HepG2 (cell line): Measurements from ENCODE around the gene LCE1A. TPM values are rescaled to one million over a fixed set of nuclear protein-coding genes. Genes with fewer than 3 reads are reported as not detected.

Experiments
- CREB3 ChIP-seq: sonication (generic); formaldehyde crosslinking; IDR thresholded peaks from 2 replicates; pipeline ENCODE4 v1.5.0; 2020; ENCODE audit warnings: missing genetic modification reagents
- CTCF ChIP-seq: sonication (generic); formaldehyde crosslinking; IDR thresholded peaks from 2 replicates; pipeline ENCODE4 v1.5.0; 2020; ENCODE audit warnings: mild to moderate bottlenecking, missing genetic modification reagents, moderate library complexity
- FOXA1 ChIP-seq, 2 experiments: fragments of 450-650 bp in 1 of 2; sonication (generic) in 1 of 2; formaldehyde crosslinking in 1 of 2; IDR thresholded peaks; 2 replicates each; pipeline versions ENCODE4 v1.4.0 to v1.6.1; 2016 to 2020; ENCODE audit warnings: missing genetic modification reagents in 1 of 2
- FOXK1 ChIP-seq: sonication (generic); formaldehyde crosslinking; IDR thresholded peaks from 2 replicates; pipeline ENCODE4 v1.4.0; 2020; ENCODE audit warnings: low read depth, missing genetic modification reagents, borderline replicate concordance
- RAD21 ChIP-seq: fragments of 450-650 bp; formaldehyde crosslinking; IDR thresholded peaks from 2 replicates; pipeline ENCODE4 v1.5.0; 2020; ENCODE audit warnings: mild to moderate bottlenecking
- ZNF564 ChIP-seq: sonication (generic); formaldehyde crosslinking; IDR thresholded peaks from 2 replicates; pipeline ENCODE4 v1.8.1; 2023; ENCODE audit warnings: mild to moderate bottlenecking, missing genetic modification reagents
- ZNF570 ChIP-seq: sonication (generic); formaldehyde crosslinking; IDR thresholded peaks from 2 replicates; pipeline ENCODE4 v1.4.0; 2020; ENCODE audit warnings: mild to moderate bottlenecking, missing genetic modification reagents, borderline replicate concordance
- ZNF576 ChIP-seq: sonication (generic); formaldehyde crosslinking; IDR thresholded peaks from 2 replicates; pipeline ENCODE4 v1.4.0; 2020; ENCODE audit warnings: mild to moderate bottlenecking, missing genetic modification reagents
- polyA plus RNA-seq, 8 experiments: library from polyadenylated mRNA; depleted of rRNA in 3 of 8; stranded (reverse) in 7 of 8; unstranded in 1 of 8; fragments of >200 nt; fragmentation: Illumina TruSeq in 4 of 8; extraction: Trizol in 4 of 8; gene quantifications; 2 replicates each; pipeline versions ENCODE4 v1.2.1 to v1.2.3, GENCODE V29; 2011 to 2016; ENCODE audit warnings: low read depth in 4 of 8, missing spikeins in 1 of 8, mixed read lengths in 1 of 8; ENCODE audit not compliant: insufficient read depth in 1 of 8
- total RNA-seq, 5 experiments: library from RNA; depleted of rRNA; stranded (reverse); fragments of >200 nt; fragmentation: Illumina TruSeq; extraction: Trizol; gene quantifications; 2 replicates each; pipeline ENCODE4 v1.2.3, GENCODE V29; 2016; ENCODE audit warnings: low read depth in 1 of 5

Gene LCE1A
- total and polyA plus RNA-seq, 2 of the 13 experiments (the other 11 are each of a cell fraction or from before 2014, with no cell fraction given) = not detected

- TF ChIP-seq CTCF (CRISPR knock-in tag) (peak; percentile 79), CREB3 (CRISPR knock-in tag) (no peak), FOXA1 (IDR thresholded peaks at IDR 0.05) (no peak), FOXA1 (CRISPR knock-in tag; IDR thresholded peaks at IDR 0.05) (peak; percentile 43), ZNF570 (CRISPR knock-in tag) (no peak), RAD21 (CRISPR knock-in tag) (peak; percentile 13; the same call in 1 of the 2 replicates), ZNF564 (CRISPR knock-in tag) (no peak), FOXK1 (0 out of 2 replicates have a peak, but pooled peaks have one; percentile 44), ZNF576 (CRISPR knock-in tag) (no peak)
These were observed 42.6 kb downstream of the LCE1A start (continued) for GRCh38 chr1:152869808-152870419.
